Activated effector memory CD4-positive, alpha-beta T cell treated with Interleukin-2 at 50 U/mL for 16 hours (primary cell): Measurements from ENCODE around the gene TSPAN15.
A peak's percentile ranks its signal among the peaks of the same experiment; 100 is the strongest.
"Not testable (repeated sequence)": the region's sequence is repeated elsewhere in the genome, so short reads cannot be mapped to it uniquely, and the experiment has no call there.

ENCODE experiments used
- DNase-seq: peaks from one replicate; pipeline ENCODE4 v3.0.0-alpha.2; 2020

TSPAN15 gene

GRCh38 chr10:69449841-69450240 lies 1.4 kb upstream of the TSPAN15 start:
- peak; percentile 23 for DNase-seq

- not testable (repeated sequence) for DNase-seq
Observed at GRCh38 chr10:69450395-69450794, 870 bp upstream of the TSPAN15 start.

DNA sequence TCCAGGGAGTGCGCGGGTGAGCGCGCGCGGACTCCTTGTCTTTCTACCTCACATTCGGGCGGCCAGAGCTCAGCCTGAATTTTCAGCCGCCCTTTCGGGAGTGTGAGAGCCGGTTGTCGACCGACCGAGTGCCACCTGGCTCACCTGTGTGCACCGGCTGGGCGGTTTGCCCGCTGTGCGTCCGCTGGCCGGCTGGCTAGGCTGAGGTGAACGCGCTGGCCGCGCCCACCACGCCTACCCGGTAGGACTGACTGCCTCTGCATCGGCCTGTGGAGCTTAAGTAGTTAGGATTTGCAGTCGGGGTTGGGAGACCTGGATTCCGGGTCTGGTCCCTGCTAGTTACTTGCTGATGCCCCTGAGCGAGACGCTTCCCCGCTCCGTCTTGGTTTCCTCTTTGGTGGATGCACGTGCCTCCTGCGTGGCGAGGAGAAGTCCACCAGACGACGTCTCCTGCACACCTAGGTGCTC lies 553 bp downstream of the TSPAN15 start:
- DNase-seq, result no peak

DNA sequence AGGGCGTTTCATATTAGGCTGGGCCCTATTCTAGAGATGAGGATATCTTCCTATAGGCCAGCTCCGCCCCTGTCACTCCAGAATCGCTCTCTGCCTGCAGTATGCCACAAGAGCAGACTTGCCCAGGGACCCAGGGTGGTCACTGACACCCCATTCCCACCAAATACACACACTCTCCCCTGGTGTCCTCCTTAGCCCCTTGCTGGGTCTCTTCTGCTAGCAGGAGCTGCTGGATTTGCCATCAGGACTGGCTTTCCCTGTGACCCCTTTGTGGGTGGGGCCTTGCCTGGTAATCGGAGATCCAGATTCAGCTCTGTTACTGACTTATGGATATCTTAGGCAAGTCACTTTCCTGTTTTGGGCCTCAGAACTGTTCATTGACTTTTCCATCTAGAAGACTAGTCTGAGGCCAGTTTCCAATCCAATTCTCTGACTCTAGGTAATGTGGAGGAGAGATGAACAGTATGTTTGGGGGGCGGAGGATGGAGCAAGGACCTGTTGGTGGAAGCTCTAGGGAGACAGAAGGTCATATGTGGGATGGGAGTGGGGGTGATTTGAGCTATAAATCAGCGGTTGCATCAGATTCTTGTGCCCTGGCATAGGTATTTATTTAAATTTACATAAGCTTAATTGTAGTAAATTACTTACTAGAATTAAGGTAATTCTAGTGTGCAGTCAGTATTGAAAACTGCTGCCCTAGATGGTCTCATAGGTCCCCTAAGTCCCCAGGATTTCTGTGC lies 1.6 kb downstream of the TSPAN15 start:
- no peak for DNase-seq

DNA sequence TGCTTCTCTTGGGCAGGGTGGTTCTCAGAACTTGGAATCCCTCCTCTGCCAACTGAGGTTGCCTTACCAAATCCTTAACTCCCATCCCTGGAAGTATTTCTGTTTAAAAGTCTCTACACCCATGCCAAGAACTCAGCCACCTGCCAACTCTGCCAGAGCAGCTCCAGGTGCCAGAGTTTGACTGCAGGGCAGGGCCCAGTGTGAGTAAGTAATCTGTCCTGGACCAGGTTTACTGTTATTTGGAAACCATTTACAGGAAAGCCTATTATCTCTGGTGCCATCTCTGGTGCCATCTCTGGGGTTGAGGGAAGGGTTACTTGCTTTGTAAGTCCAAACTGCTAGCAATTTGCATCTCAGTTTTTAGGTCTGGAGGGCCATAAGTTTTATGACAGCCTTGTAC lies 2.5 kb downstream of the TSPAN15 start:
- no peak for DNase-seq

DNA sequence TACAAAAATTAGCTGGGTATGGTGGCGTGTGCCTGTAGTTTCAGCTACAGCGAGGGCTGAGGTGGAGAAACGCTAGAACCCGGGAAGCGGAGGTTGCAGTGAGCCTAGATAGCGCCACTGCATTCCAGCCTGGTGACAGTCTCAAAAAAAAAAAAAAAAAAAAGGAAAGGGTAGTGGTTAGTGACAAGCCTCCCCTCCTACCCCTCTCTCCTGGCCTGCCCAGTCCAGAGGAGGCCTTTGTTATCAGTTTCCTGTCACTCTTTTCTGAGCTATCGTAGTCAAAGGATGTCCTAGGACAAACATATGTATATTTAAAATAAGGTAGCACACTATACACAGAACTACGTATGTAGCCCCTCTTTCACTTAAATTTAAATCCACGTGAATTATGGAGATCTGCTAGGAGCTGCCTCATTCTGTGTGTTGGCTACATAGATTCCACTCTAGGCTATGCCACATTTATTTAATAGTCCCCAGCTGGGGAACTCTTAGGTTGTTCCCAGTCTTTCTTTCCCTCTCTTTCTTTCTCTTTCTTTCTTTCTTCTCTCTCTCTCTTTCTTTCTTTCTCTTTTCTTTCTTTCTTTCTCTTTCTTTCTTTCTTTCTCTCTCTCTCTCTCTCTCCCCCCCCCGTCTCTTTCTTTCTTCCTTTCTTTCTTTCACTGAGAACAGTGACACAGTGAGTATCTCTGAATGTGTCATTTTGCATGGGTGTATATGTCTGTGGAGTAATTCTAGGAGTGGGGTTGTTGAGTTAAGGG lies 3.9 kb downstream of the TSPAN15 start:
- no peak for DNase-seq

- DNase-seq, result no peak
Observed at GRCh38 chr10:69456880-69457693, 5.8 kb downstream of the TSPAN15 start.

GRCh38 chr10:69457771-69458237 lies 6.5 kb downstream of the TSPAN15 start:
- DNase-seq, result no peak

GRCh38 chr10:69458430-69459100 lies 7.3 kb downstream of the TSPAN15 start:
- no peak for DNase-seq

DNA sequence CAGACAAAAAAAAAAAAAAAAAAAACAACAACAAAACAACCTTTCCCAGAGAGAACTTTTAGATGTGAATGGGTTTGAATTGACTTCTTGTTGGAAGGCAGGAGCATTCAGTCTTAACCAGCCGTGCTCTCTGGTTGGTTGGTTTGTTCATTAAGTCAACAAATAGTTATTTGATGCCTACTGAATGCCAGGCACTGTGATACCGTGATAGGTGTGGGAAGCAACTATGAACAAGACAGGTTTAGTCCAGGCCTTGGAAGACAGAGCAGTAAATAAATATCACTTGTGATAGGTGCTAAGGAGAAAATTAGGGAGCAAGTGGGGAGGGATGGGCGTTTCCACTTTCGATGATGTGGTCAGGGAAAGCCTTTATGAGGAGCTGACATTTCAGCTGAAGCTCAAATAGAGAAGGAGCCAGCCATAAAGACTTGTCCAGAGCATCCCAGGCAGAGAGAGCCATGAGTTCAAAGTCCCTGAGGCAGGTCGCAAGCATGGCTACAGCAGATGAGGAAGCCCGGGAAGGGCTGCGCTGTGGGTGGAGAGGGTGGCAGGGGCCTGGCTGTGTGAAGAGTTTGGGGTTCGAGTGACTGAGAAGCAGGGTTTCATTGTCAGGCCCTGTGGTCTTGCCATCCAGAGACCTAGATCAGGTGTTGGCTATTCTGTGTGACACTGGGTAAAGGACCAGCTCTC lies 8.0 kb downstream of the TSPAN15 start:
- DNase-seq, result no peak

DNA sequence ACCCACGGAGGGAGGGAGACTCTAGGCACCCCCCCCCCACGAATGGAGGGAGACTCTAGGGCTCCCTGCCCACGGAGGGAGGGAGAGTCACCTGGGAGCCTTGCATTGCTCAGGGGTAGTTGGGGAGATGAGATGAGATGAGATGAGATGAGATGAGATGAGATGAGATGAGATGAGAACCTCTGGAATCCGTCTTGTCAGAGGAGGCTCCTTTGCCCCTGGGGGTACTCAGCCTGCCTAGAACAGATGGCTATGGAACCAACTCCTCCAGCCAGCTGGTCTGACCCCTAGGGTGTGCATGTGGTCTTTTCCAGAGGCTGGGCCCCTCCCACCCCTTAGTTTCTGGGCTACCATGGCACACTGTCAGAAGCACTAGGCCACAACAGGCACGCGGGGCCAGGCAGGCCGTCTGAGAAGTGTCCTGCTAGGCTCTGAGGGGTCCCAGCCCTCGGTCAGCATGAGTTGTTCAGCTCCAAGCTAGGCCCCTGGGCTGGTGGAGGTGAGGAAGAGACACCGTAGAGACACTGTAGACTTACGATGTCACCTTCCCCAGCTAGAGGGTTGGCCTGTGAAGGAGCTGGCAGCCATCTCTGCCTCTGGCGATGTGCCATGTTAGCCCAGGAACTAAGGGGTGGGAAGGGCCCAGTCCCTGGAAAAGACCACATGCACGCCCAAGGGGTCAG lies 8.8 kb downstream of the TSPAN15 start:
- DNase-seq, result no peak

DNA sequence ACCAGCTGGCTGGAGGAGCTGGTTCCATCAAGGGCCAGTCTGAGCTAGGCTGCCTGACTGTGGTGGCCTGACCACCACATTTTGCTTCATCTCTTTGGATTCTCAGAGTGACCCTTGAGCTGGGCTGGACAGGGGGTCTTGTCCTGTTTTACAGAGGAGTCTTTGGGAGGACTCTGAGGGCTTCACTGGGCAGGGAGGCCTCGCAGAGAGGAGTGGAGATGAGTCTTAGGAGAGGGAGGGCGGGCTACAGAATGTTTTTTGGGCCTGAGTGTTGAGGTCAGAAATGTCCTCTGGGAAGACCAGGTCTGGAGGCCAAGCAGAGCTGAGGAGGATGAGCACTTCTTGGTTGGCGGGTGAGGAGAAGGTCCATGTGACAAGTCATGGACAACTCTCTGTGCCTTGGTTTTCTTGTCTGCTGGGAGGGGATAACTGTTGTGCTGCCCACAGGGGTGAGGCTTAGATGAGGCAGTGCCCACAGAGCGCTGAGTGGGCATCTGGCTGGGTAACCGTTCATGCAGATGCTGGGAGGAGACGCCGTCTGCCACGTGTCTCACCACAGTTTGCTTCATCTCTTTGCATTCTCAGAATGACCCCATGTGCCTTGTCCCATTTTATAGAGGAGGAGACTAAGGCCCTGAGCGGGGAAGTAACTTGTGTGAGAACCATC lies 9.4 kb downstream of the TSPAN15 start:
- no peak for DNase-seq

DNA sequence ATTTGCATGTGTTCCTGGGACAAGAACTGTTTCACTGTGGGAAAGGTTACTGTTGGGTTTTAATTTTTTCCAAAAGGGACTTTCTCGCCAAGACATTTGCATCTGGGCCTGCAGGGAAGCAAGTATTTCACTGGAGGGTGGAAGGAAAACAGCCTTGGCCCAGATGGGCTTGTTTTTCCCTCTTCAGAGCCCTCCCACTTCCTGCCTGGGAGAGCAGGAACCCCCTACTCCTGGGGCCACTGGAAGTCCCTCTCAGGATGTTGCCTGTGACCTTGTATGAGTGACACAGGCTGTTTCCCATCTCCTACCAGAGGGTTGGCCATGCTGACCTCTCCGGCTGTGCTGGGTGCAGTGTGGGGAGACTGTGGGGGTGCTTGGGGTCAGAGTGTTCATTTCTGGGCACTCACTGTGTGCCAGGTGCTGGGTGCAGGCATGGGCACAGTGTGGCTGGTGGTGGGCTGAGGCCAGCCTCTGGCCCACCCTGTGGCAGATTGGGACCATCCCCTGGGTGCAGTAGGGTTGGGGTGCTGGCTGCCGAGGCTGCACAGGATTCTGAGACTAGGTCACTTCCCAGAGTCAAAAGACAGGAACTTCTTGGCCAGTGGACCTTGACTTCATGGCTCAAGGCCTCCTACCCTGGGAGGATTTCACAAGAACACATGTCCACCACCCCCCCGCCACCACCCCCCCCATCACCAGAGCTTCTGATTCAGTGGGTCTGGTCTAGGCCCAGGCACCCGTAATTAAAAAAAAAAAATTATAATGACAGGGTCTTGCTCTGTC lies 10.2 kb downstream of the TSPAN15 start:
- no peak for DNase-seq

DNA sequence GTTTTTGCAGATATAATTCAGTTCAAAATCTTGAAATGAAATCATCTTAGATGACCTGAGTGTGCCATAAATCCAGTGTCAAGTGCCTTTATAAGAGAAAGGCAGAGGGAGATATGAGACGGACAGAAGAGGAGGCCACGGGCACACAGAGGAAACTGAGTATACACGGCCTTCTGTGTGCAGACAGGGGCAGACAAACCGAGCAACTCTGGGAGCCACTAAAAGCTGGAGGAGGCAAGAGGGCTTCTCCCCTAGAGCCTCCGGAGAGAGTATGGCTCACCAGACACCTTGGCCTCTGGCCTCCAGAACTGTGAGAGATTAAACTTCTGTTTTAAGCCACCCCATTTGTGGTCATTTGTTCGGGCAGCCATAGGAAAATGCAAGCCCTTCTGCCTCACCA lies 12.6 kb downstream of the TSPAN15 start:
- DNase-seq, result no peak

- no peak for DNase-seq
Observed at GRCh38 chr10:69464401-69464800, 13.1 kb downstream of the TSPAN15 start.

- peak; percentile 5 for DNase-seq
Observed at GRCh38 chr10:69464801-69465401, 13.6 kb downstream of the TSPAN15 start.

- DNase-seq, result peak; percentile 25
Observed at GRCh38 chr10:69465457-69466157, 14.3 kb downstream of the TSPAN15 start.

DNA sequence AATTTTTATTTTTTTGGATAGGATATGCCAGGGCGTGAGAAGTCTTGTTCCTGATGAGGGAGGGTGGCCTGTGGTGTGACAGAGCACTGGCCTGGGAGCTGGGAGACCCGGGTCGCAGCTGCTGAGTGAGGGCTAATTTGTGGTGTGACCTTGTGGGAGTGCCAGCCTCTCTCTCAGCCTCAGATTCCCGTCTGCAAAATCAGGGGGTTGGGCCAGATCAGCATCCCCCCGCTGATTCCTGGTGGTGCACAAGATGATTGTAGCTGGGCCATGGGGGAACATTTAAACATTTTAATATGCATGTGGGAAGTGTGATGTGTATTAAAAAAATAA lies 14.9 kb downstream of the TSPAN15 start:
- DNase-seq, result no peak

DNA sequence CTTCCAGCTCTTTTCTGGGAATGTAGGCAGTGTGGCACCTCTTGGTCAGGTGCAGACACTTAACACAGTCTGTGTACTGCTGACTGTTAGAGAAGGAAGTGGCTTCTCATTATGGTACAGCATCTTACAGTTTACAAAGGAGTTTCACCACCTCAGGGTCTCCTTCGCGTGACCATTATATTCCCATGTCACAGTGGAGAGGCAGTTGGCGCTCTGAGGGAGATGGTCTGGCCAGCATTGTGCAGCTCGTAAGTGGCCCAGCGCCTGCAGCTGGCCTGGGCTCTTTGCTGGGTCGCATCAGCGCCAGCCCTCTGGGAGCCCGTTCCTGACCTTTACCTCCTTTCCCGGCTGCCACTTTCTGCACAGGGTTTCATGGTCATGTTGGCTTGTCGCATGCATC lies 15.4 kb downstream of the TSPAN15 start:
- DNase-seq, result no peak
